Right renal cortex interstitium (tissue), 3 donors: ENCODE measurements around the gene RASA3. TPM values are rescaled to one million over a fixed set of nuclear protein-coding genes. Genes with fewer than 3 reads are reported as not detected.
"Not testable (repeated sequence)": the region's sequence is repeated elsewhere in the genome, so short reads cannot be mapped to it uniquely, and the experiment has no call there.

ENCODE experiments used
- DNase-seq, 3 donors: peaks; one replicate each; pipeline ENCODE4 v3.0.0-alpha.2; 2013; ENCODE audit warnings: low read depth in 3 of 3, low spot score in 2 of 3
- polyA plus RNA-seq, 3 donors: library from polyadenylated mRNA; unstranded; fragments of 120-200 nt; gene quantifications; one replicate each; pipeline ENCODE4 v1.2.1, GENCODE V29; 2013; ENCODE audit not compliant: insufficient read length in 3 of 3

Gene RASA3
- polyA plus RNA-seq, 3 donors = 12.0 to 13.1 (median 12.5) TPM

- not testable (repeated sequence) for DNase-seq
Observed at GRCh38 chr13:114114666-114115065, 17.8 kb downstream of the RASA3 start.

GRCh38 chr13:114114006-114114640 lies 18.3 kb downstream of the RASA3 start:
- DNase-seq = no peak

- not testable (repeated sequence) for DNase-seq
Observed at GRCh38 chr13:114113395-114113794, 19.0 kb downstream of the RASA3 start.

- no peak for DNase-seq
Observed at GRCh38 chr13:114112826-114113322, 19.5 kb downstream of the RASA3 start.

- DNase-seq = no peak
Observed at GRCh38 chr13:114112231-114112825, 20.1 kb downstream of the RASA3 start.

GRCh38 chr13:114111577-114111976 lies 20.8 kb downstream of the RASA3 start:
- no peak for DNase-seq

- DNase-seq = not testable (repeated sequence)
Observed at GRCh38 chr13:114110830-114111189, 21.6 kb downstream of the RASA3 start.

GRCh38 chr13:114110091-114110829 lies 22.2 kb downstream of the RASA3 start:
- DNase-seq = no peak

GRCh38 chr13:114109641-114110041 lies 22.8 kb downstream of the RASA3 start:
- DNase-seq = no peak

- DNase-seq = no peak
Observed at GRCh38 chr13:114108894-114109293, 23.5 kb downstream of the RASA3 start.

GRCh38 chr13:114108141-114108761 lies 24.2 kb downstream of the RASA3 start:
- no peak for DNase-seq

GRCh38 chr13:114107686-114108081 lies 24.7 kb downstream of the RASA3 start:
- DNase-seq = no peak

GRCh38 chr13:114106991-114107685 lies 25.3 kb downstream of the RASA3 start:
- DNase-seq = no peak

- no peak for DNase-seq
Observed at GRCh38 chr13:114106526-114106925, 25.9 kb downstream of the RASA3 start.

GRCh38 chr13:114105521-114106225 lies 26.8 kb downstream of the RASA3 start:
- no peak for DNase-seq

- DNase-seq = no peak
Observed at GRCh38 chr13:114104655-114105520, 27.5 kb downstream of the RASA3 start.

- no peak for DNase-seq
Observed at GRCh38 chr13:114103801-114104654, 28.4 kb downstream of the RASA3 start.

- DNase-seq = not testable (repeated sequence)
Observed at GRCh38 chr13:114103289-114103621, 29.2 kb downstream of the RASA3 start.
